OCI-LY1 (cell line): Measurements from ENCODE around the gene BAG3.
A peak's percentile ranks its signal among the peaks of the same experiment; 100 is the strongest.

Source experiments
- CTCF ChIP-seq: fragments of 200-600 bp; sonication (generic), shearing (Covaris generic); IDR thresholded peaks from 2 replicates; pipeline ENCODE4 v1.5.1; 2017; ENCODE audit warnings: mild to moderate bottlenecking, antibody characterized with exemption, low read length, moderate library complexity, mixed read lengths
- EZH2 ChIP-seq: fragments of 200-600 bp; sonication (generic), shearing (Covaris generic); IDR thresholded peaks from 2 replicates; pipeline ENCODE4 v1.8.0; 2017; ENCODE audit warnings: borderline replicate concordance, mixed run types, mild to moderate bottlenecking, antibody characterized with exemption, low read length, moderate library complexity, mixed read lengths

- TF ChIP-seq CTCF (peak; percentile 91), EZH2 (no peak)
Observed at GRCh38 chr10:119686465-119687191, 35.4 kb downstream of the BAG3 start.
